Neuron (in vitro differentiated cells): Measurements from ENCODE around the gene SDHA.
A peak's percentile ranks its signal among the peaks of the same experiment; 100 is the strongest.
"Not testable (repeated sequence)": the region's sequence is repeated elsewhere in the genome, so short reads cannot be mapped to it uniquely, and the experiment has no call there.

Experiments used
- H2AFZ ChIP-seq: one replicate; pipeline ENCODE4 v1.6.1; 2013; ENCODE audit warnings: low read depth, mild to moderate bottlenecking, inconsistent platforms, low read length, moderate library complexity
- H3K27me3 ChIP-seq: one replicate; pipeline ENCODE4 v1.6.1; 2013; ENCODE audit warnings: low read length; ENCODE audit not compliant: insufficient read depth
- H3K36me3 ChIP-seq: one replicate; pipeline ENCODE4 v1.6.1; 2013; ENCODE audit warnings: low read length; ENCODE audit not compliant: insufficient read depth
- H3K4me1 ChIP-seq: one replicate; pipeline ENCODE4 v1.6.1; 2013; ENCODE audit warnings: low read length; ENCODE audit not compliant: insufficient read depth
- H3K4me3 ChIP-seq: 2 replicates; pipeline ENCODE4 v1.5.1; 2013; ENCODE audit warnings: mild to moderate bottlenecking, low read length, moderate library complexity
- H3K9me3 ChIP-seq: one replicate; pipeline ENCODE4 v1.6.1; 2013; ENCODE audit warnings: low read length

Gene SDHA

GRCh38 chr5:206406-206805, 11.7 kb upstream of the SDHA start:
- Histone ChIP-seq H2AFZ (no peak overlapping the region), H3K4me1 (peaks cover 6% of the 10 kb centered on the region), H3K27me3 (no peaks in the 10 kb centered on the region), H3K36me3 (peaks cover 36% of the 10 kb centered on the region), H3K4me3 (no peak overlapping the region), H3K9me3 (no peaks in the 10 kb centered on the region)

DNA sequence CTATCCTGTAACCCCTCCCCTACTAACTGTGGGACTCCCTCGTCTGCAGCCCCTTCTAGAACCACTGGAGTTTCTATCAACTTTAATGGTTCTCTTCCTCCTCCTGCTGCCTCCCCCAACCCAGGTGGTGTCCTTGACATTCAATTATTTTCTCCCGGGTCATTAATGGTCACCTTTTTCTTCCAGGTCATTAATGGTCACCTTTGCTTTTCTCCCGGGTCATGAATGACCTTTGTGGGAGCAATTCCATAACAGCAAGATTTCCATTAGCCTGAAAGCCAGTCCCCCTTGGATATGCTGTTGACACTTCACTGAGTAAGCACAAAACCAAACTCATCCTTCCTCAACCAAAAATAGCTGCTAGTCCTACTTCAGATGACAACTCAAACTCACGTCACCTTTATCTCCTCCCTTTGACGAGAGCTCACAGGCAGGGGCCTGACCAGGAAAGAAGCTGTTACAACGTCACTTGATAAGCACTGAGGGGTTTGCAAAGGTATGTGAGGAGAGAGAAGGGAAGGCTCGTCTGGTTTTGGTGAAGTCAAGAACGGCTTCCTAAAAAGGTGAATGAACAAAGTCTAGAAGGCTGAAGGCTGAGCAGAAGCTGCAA, 11.1 kb upstream of the SDHA start:
- Histone ChIP-seq H3K27me3 (no peaks in the 10 kb centered on the region), H3K4me1 (no peaks in the 10 kb centered on the region), H3K36me3 (peaks cover 36% of the 10 kb centered on the region), H3K9me3 (no peaks in the 10 kb centered on the region), H3K4me3 (no peak overlapping the region), H2AFZ (no peak overlapping the region)

DNA sequence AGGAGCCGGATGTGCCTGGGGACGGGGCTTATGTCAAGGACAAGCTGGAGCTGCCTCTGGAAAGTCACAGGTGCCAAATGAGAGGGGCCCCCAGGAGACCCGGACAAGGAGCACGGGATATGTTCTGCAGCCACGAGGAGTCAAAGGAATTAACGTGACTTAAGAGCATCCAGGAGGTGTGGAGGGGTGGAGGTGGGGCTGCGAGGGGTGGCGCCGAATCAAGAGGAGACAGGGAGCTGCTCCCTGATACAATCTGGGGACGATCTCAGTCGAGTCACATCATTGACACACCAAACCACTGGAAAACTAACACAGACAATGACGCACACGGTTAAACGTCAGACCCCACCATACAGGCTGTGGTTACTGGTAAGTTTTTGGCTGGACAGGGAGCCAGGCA, 10.5 kb upstream of the SDHA start:
- Histone ChIP-seq H3K4me1 (no peaks in the 10 kb centered on the region), H3K36me3 (peaks cover 34% of the 10 kb centered on the region), H3K9me3 (no peaks in the 10 kb centered on the region), H2AFZ (no peak overlapping the region), H3K4me3 (no peak overlapping the region), H3K27me3 (no peaks in the 10 kb centered on the region)

DNA sequence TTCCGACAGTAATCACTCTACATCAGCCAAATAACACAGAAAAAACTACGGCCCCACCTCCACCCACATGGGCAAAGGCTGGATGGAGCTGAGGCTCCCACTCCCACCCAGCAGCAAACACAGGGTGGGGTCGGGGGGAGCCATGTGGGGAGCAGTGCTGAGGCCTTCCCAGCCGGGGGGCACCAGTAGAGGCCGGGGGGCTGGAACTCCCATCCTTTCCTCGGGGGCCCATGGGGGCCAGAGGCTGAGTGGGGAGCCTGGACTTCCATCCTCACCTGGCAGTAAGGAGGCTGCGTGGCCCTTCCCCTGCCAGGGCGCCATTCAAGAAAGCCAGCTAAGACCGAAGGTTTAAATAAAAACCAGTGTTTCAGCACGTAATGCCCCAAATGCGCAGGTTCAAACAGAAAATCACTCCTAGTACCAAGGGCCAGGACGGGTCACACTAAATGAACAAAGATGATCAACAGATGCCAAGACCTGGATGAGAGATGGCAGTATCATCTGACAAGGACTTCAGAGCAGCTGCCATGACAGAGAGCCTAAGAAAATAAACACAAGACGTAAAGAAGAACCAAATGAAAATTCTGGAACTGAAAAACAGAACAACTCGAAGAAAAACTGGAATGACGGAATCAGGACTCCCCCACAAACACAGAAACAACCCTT, 9.5 kb upstream of the SDHA start:
- no peak overlapping the region for H3K4me3 ChIP-seq
- no peak overlapping the region for H2AFZ ChIP-seq
- no peaks in the 10 kb centered on the region for H3K9me3 ChIP-seq
- H3K36me3 ChIP-seq = peaks cover 31% of the 10 kb centered on the region
- no peaks in the 10 kb centered on the region for H3K27me3 ChIP-seq
- H3K4me1 ChIP-seq = no peaks in the 10 kb centered on the region

GRCh38 chr5:213803-214395, 4.2 kb upstream of the SDHA start:
- H2AFZ ChIP-seq = no peak overlapping the region
- H3K36me3 ChIP-seq = peaks cover 11% of the 10 kb centered on the region
- no peaks in the 10 kb centered on the region for H3K4me1 ChIP-seq
- H3K9me3 ChIP-seq = no peaks in the 10 kb centered on the region
- no peak overlapping the region for H3K4me3 ChIP-seq
- no peaks in the 10 kb centered on the region for H3K27me3 ChIP-seq

DNA sequence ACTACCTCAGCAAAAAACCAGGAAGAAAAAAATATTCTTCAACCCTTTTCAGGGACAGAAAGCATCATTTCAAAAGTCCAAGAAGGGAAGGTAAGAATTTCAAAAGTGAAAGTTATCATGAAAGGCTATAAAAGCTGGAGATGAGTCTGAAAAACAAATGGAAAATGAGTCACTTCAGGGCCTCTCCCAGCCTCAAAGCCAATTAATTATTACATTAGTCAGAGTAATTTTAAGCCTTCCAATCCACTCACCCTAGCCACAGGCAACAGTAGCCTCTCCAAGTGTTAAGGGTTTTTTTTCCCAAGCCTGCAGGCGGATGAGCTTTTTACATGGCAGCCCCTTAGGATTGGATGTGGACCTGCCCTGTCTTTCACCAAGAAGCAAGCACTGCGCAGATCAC, 2.9 kb upstream of the SDHA start:
- H3K4me1 ChIP-seq, H2AFZ ChIP-seq, H3K9me3 ChIP-seq, H3K27me3 ChIP-seq, H3K4me3 ChIP-seq: not testable (repeated sequence)
- H3K36me3 ChIP-seq = peaks cover 11% of the 10 kb centered on the region

DNA sequence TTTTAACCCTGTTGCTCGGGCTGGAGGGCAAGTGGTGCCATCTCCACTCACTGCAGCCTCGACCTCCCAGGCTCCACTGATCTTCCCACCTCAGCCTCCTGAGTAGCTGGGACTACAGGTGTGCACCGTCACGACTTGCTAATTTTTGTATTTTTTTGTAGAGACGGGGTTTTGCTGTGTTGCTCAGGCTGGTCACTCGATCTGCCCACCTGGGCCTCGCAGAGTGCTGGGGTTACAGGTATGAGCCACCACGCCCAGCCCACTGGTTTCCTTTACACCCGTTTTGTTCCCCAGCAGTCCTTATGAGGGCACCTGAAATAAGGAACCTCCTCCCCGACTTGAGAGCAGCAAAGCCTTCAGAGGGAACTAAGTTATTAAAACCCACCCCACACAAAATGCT, 2.0 kb upstream of the SDHA start:
- H2AFZ ChIP-seq, H3K9me3 ChIP-seq, H3K27me3 ChIP-seq, H3K4me3 ChIP-seq: not testable (repeated sequence)
- Histone ChIP-seq H3K4me1 (peaks cover 14% of the 10 kb centered on the region), H3K36me3 (peaks cover 11% of the 10 kb centered on the region)

DNA sequence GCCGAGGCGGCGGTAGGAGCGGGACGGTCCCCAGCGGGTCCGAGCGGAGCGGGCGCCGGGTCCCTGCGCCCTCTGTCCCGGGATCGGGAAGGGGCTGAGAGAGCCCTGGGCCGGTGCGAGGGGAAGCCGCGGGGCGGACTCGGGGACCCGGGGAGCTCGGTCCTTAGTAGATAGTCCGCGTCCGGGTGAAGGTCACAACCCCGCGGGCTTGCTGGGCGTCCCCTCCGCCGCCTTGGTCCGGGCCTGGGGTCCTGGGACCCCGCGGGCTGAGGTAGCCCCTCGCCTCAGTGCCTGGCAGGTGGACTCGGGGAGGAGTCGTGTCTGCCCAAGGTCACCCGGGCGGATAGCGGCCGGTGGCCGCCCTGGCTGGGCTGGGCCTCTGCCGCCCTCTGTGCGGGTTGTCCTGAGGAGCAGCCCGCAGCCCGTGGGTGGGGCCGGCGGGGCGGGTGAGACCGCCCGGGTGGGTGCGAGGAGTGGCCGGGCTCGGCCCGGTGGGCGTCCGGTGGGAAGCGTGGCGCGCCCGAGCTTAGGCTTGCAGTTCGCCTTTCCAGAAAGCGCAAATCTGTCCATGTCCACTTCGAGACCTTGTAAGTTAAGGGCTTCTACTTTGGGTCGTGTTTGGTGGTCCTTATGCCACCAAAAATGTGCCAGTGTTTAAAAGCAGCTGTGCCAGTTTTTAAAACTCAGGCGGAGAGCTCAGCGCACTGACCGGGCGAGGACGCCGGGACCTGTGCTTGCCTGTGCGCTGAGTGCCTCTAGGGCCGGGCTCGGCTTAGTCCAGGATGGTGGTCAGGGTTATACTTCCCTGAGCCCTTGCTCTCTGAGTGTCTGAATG, 554 bp downstream of the SDHA start:
- H3K36me3 ChIP-seq = peaks cover 11% of the 10 kb centered on the region
- H2AFZ ChIP-seq = peak overlapping the region; percentile 47
- no peaks in the 10 kb centered on the region for H3K27me3 ChIP-seq
- H3K4me3 ChIP-seq = peak overlapping the region; percentile 83
- peaks cover 19% of the 10 kb centered on the region for H3K4me1 ChIP-seq
- no peaks in the 10 kb centered on the region for H3K9me3 ChIP-seq

DNA sequence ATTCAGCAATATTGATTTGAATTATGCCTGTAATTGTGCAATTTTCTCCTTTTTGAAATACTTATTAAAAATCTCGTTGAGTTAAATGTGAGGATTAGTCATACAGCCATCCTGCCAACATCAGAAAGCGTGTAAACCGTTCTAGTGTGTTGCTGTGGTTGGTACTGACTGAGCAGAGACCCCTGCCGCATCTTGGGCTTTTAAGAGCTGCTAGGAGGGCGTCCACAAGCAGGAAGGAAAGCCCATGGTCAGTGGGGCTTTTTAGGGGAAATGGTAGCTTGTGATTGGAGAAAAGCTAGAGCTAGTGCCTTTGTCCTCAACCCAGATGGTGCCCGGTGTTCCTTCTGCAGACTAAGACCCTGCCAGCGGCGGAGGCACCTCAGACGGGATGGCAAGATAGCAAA, 1.3 kb downstream of the SDHA start:
- Histone ChIP-seq H3K4me1 (peaks cover 19% of the 10 kb centered on the region), H3K36me3 (peaks cover 14% of the 10 kb centered on the region), H3K9me3 (no peaks in the 10 kb centered on the region), H2AFZ (no peak overlapping the region), H3K4me3 (peak overlapping the region; percentile 83), H3K27me3 (no peaks in the 10 kb centered on the region)

GRCh38 chr5:219991-220390, 1.9 kb downstream of the SDHA start:
- H3K4me1 ChIP-seq = peaks cover 19% of the 10 kb centered on the region
- no peak overlapping the region for H2AFZ ChIP-seq
- no peaks in the 10 kb centered on the region for H3K9me3 ChIP-seq
- no peaks in the 10 kb centered on the region for H3K27me3 ChIP-seq
- H3K36me3 ChIP-seq = peaks cover 20% of the 10 kb centered on the region
- H3K4me3 ChIP-seq = peak overlapping the region; percentile 83

DNA sequence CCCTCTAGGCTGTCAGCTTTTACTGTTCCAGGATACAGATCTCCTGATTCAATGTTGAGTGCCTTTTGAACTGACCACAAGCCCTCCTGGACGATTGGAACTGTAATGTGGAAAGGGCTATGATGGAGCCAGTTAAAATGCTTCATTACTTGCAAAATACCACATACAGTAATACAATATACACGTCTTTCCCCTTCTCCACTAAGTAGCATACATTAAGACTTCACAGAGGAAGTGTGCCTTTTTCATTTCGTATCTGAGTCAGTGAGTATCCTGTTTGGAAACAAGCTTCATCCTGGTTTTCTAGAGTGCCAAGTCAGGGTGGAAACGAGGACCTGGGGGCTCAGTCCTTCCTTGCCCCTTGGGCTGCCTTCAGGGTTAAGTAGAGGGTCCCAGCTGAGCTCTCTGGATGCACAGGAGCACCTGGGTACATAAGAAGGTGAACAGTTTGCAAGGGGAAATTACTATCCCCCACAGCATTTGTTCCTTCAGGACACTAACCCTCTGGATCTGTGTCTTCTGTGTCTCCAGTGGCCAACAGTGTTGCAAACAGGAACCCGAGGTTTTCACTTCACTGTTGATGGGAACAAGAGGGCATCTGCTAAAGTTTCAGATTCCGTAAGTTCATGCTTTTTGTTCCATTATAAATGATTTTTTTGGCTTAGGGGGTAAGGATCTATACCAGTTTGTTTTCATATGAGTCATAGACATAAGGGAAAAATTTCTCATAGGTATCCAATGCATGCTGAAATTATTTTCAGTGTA, 5.0 kb downstream of the SDHA start:
- not testable (repeated sequence) for H2AFZ ChIP-seq, H3K4me3 ChIP-seq, H3K27me3 ChIP-seq, H3K9me3 ChIP-seq
- Histone ChIP-seq H3K4me1 (peaks cover 19% of the 10 kb centered on the region), H3K36me3 (peaks cover 44% of the 10 kb centered on the region)

DNA sequence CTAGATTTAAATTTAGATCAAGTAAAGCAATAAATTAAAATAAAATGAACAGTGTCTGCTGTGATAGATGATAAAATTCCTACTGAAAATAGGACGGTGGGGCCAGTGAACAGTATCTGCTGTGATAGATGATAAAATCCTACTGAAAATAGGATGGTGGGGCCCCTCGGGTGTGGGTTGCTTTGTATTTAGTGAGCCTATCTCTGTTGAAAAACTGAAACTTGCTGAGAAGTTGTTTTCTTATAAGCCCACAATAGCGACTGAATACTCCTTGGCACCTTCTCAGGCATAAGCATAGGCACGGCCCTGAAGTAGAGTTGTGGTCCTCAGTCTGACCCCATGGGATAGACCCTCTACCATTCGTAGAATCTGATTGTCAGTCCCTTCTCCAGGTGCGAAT, 5.7 kb downstream of the SDHA start:
- Histone ChIP-seq H3K4me1 (peaks cover 19% of the 10 kb centered on the region), H3K27me3 (no peaks in the 10 kb centered on the region), H2AFZ (no peak overlapping the region), H3K4me3 (no peak overlapping the region), H3K9me3 (no peaks in the 10 kb centered on the region), H3K36me3 (peaks cover 49% of the 10 kb centered on the region)
